Endothelial cell of umbilical vein (primary cell): ENCODE data around the gene CCDC40. TPM values are rescaled to one million over a fixed set of nuclear protein-coding genes. Genes with fewer than 3 reads are reported as not detected.

Source experiments
- BruUV-seq: library from RNA; stranded (reverse); fragments of 400-500 nt; replicated peaks from 2 replicates; lab custom pipeline; 2021; lab: Mats Ljungman, UMichigan
- CTCF ChIA-PET: fragments of 300-600, 350-600 bp; sonication (Branson Sonifier 250); formaldehyde crosslinking; loops from one replicate; lab custom pipeline; 2021; ENCODE audit warnings: antibody characterized with exemption, inconsistent platforms; lab: Charles Lee
- POLR2A ChIA-PET: fragments of 300-600, 350-600 bp; sonication (Branson Sonifier 250); formaldehyde crosslinking; loops from one replicate; lab custom pipeline; 2021; ENCODE audit warnings: antibody characterized with exemption, inconsistent platforms; lab: Charles Lee
- DNase-seq: peaks from one replicate; pipeline ENCODE4 v3.0.0-alpha.2; 2011; ENCODE audit warnings: low read depth, low spot score
- FAIRE-seq: peaks from 2 replicates; lab custom pipeline; 2011; peaks lifted over from hg19 to GRCh38; lab: Jason Lieb, UNC
- H2AFZ ChIP-seq: 2 replicates; pipeline ENCODE4 v1.6.0; 2012; ENCODE audit warnings: low read depth, low read length, control low read depth, inconsistent platforms
- H3K27ac ChIP-seq: 2 replicates; pipeline ENCODE4 v1.5.1; 2011; ENCODE audit warnings: low read depth, mild to moderate bottlenecking, control low read depth, low read length, moderate library complexity; ENCODE audit not compliant: insufficient read depth
- H3K27me3 ChIP-seq, 2 experiments: 2 replicates each; pipeline versions ENCODE4 v1.6.0 to v1.6.1; 2011; ENCODE audit warnings: low read length in 2 of 2, mixed read lengths in 1 of 2; ENCODE audit not compliant: control insufficient read depth in 2 of 2, insufficient read depth in 2 of 2
- H3K36me3 ChIP-seq, 2 experiments: 2 replicates in 1 of 2; 3 replicates in 1 of 2; pipeline ENCODE4 v1.5.1; 2011; ENCODE audit warnings: low read length in 2 of 2, mild to moderate bottlenecking in 1 of 2, moderate library complexity in 1 of 2; ENCODE audit not compliant: control insufficient read depth in 2 of 2, insufficient read depth in 2 of 2; ENCODE audit errors: extremely low read depth in 1 of 2
- H3K4me1 ChIP-seq: 3 replicates; pipeline ENCODE4 v1.5.1; 2011; ENCODE audit warnings: mild to moderate bottlenecking, low read length; ENCODE audit not compliant: control insufficient read depth, insufficient read depth; ENCODE audit errors: extremely low read depth
- H3K4me2 ChIP-seq: 2 replicates; pipeline ENCODE4 v1.6.1; 2011; ENCODE audit warnings: low read length, control low read depth, mixed read lengths; ENCODE audit not compliant: insufficient read depth
- H3K4me3 ChIP-seq, 3 experiments: fragments of 200-600 bp in 1 of 3; sonication (generic), shearing (Covaris generic) in 1 of 3; replicated peaks in 1 of 3; 2 replicates each; pipeline ENCODE4 v1.5.1; 2011 to 2016; ENCODE audit warnings: control low read depth in 3 of 3, low read length in 3 of 3, mild to moderate bottlenecking in 2 of 3, inconsistent platforms in 1 of 3, low read depth in 1 of 3, moderate library complexity in 1 of 3; ENCODE audit not compliant: insufficient read depth in 1 of 3
- H3K79me2 ChIP-seq: 2 replicates; pipeline ENCODE4 v1.6.0; 2012; ENCODE audit warnings: low read length, inconsistent platforms; ENCODE audit not compliant: control insufficient read depth, insufficient read depth
- H3K9ac ChIP-seq: replicated peaks from 2 replicates; pipeline ENCODE3; 2011; ENCODE audit warnings: low read length, control low read depth; ENCODE audit not compliant: insufficient read depth; ENCODE audit errors: extremely low read depth
- H3K9me1 ChIP-seq: replicated peaks from 3 replicates; pipeline ENCODE4 v1.6.0; 2011; ENCODE audit warnings: mild to moderate bottlenecking, low read length; ENCODE audit not compliant: control insufficient read depth, insufficient read depth; ENCODE audit errors: extremely low read depth
- H3K9me3 ChIP-seq: replicated peaks from 2 replicates; pipeline ENCODE4 v1.5.1; 2012; ENCODE audit warnings: low read length, inconsistent platforms; ENCODE audit not compliant: control insufficient read depth, insufficient read depth
- H4K20me1 ChIP-seq: replicated peaks from 2 replicates; pipeline ENCODE3; 2011; ENCODE audit warnings: mild to moderate bottlenecking, low read length; ENCODE audit not compliant: control insufficient read depth, insufficient read depth; ENCODE audit errors: extremely low read depth
- CTCF ChIP-seq, 2 donors: IDR thresholded peaks; 1 replicate in 1 of 2; 2 replicates in 1 of 2; pipeline ENCODE4 v1.5.1; 2011; ENCODE audit warnings: low read length in 2 of 2, mild to moderate bottlenecking in 2 of 2, moderate library complexity in 2 of 2, control low read depth in 1 of 2, inconsistent platforms in 1 of 2, low read depth in 1 of 2; ENCODE audit not compliant: insufficient read depth in 1 of 2; ENCODE audit errors: extremely low read depth in 1 of 2
- EZH2 ChIP-seq: IDR thresholded peaks from 2 replicates; pipeline ENCODE4 v1.6.1; 2012; ENCODE audit warnings: borderline replicate concordance, low read depth, mild to moderate bottlenecking, moderate library complexity, low read length, inconsistent platforms; ENCODE audit not compliant: severe bottlenecking
- FOS ChIP-seq: IDR thresholded peaks from 2 replicates; pipeline ENCODE4 v1.6.1; 2011; ENCODE audit warnings: mild to moderate bottlenecking, low read length, moderate library complexity, borderline replicate concordance; ENCODE audit not compliant: insufficient read depth
- GATA2 ChIP-seq: IDR thresholded peaks from 2 replicates; pipeline ENCODE4 v1.7.0; 2011; ENCODE audit warnings: low read depth, mild to moderate bottlenecking, moderate library complexity, mixed read lengths, low read length; ENCODE audit not compliant: insufficient read length, insufficient read depth
- JUN ChIP-seq: IDR thresholded peaks from 2 replicates; pipeline ENCODE4 v1.6.1; 2011; ENCODE audit warnings: borderline replicate concordance, low read depth; ENCODE audit not compliant: insufficient read length, insufficient read depth
- MYC ChIP-seq: IDR thresholded peaks from one replicate; pipeline ENCODE4 v1.6.1; 2011; ENCODE audit warnings: mild to moderate bottlenecking, low read depth, low read length
- POLR2A ChIP-seq: IDR thresholded peaks from 2 replicates; pipeline ENCODE4 v1.6.1; 2012; ENCODE audit warnings: low read depth, mild to moderate bottlenecking, control low read depth, low read length
- POLR2AphosphoS5 ChIP-seq: IDR thresholded peaks from 2 replicates; pipeline ENCODE4 v1.6.1; 2012; ENCODE audit warnings: low read depth, mild to moderate bottlenecking, control low read depth, low read length, moderate library complexity; ENCODE audit not compliant: insufficient read depth
- dilution Hi-C: fragments of 300-500 bp; cut with MboI; formaldehyde crosslinking; loops from one replicate; pipeline ENCODE4 v1.15.0; 2019; ENCODE audit warnings: low sequenced_read_pairs; ENCODE audit not compliant: extremely low pct_ligation_motif_present
- intact Hi-C: fragments of 100-400 bp; cut with micrococcal nuclease; formaldehyde crosslinking; loops from one replicate; pipeline ENCODE4 v1.10.0; 2022
- polyA plus RNA-seq, 4 experiments: library from polyadenylated mRNA; depleted of rRNA in 3 of 4; stranded (reverse) in 3 of 4; unstranded in 1 of 4; fragments of >200 nt; gene quantifications; 2 replicates each; pipeline versions ENCODE4 v1.2.1 to v1.2.3, GENCODE V29; 2011 to 2012; ENCODE audit warnings: missing spikeins in 1 of 4
- total RNA-seq: library from RNA; stranded (reverse); gene quantifications from 2 replicates; pipeline ENCODE4 v1.2.3, GENCODE V29; 2021
- TF ChIP-seq, protein P1 (sequence below): IDR thresholded peaks from 2 replicates; pipeline ENCODE4 v1.6.1; 2011; ENCODE audit not compliant: insufficient read depth, insufficient read length

CCDC40 gene
- total and polyA plus RNA-seq, 2 donors (not counting 3 experiments of a cell fraction or from before 2014, with no cell fraction given), result 1.4 to 5.5 TPM

GRCh38 chr17:80087346-80088265 is 51.2 kb downstream of the CCDC40 start:
- BruUV-seq, result no TSS peak
- no peak overlapping the region for H3K27ac ChIP-seq
- no peak overlapping the region for H3K9ac ChIP-seq
- no peak overlapping the region for H2AFZ ChIP-seq
- no peaks in the 10 kb centered on the region for H4K20me1 ChIP-seq
- no peak for DNase-seq
- no peaks in the 10 kb centered on the region for H3K9me3 ChIP-seq
- H3K9me1 ChIP-seq, result no peaks in the 10 kb centered on the region
- POLR2A ChIA-PET, result no interaction called here
- intact Hi-C loops, result no loop called here
- H3K79me2 ChIP-seq, result no peaks in the 10 kb centered on the region
- CTCF ChIA-PET, result interaction anchor here (1.0 to 1.5 kb wide), 3 partner anchors 14 to 79 kb away, joined by 3 to 10 read pairs (median 5); partner anchors contain the start of gene GAA
- no peak overlapping the region for H3K4me2 ChIP-seq
- H3K4me1 ChIP-seq, result no peaks in the 10 kb centered on the region
- H3K36me3 ChIP-seq, result no peaks in the 10 kb centered on the region
- FAIRE-seq, result no peak
- no peak overlapping the region for H3K4me3 ChIP-seq
- TF ChIP-seq FOS (no peak), POLR2A (no peak), CTCF (IDR thresholded peaks at IDR 0.05; ENCODE audit: extremely low read depth in 1 of 2, insufficient read depth in 1 of 2, low read depth in 1 of 2, low read length in 2 of 2) (no peak), JUN (no peak), EZH2 (no peak), MYC (no peak), GATA2 (no peak), POLR2AphosphoS5 (no peak)
- TF ChIP-seq, protein P1, sequence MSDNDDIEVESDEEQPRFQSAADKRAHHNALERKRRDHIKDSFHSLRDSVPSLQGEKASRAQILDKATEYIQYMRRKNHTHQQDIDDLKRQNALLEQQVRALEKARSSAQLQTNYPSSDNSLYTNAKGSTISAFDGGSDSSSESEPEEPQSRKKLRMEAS, result no peak
- dilution Hi-C loops, result no loop called here
- H3K27me3 ChIP-seq, result no peaks in the 10 kb centered on the region
